HTR-8/SVneo (cell line): Measurements from ENCODE around the gene BABAM2.

Experiments
- DNase-seq: peaks from one replicate; pipeline ENCODE4 v3.0.0; 2011; ENCODE audit warnings: low spot score, mixed read lengths; ENCODE audit not compliant: insufficient read length
- FAIRE-seq: peaks from 2 replicates; lab custom pipeline; 2011; peaks lifted over from hg19 to GRCh38; lab: Jason Lieb, UNC

BABAM2 gene

DNA sequence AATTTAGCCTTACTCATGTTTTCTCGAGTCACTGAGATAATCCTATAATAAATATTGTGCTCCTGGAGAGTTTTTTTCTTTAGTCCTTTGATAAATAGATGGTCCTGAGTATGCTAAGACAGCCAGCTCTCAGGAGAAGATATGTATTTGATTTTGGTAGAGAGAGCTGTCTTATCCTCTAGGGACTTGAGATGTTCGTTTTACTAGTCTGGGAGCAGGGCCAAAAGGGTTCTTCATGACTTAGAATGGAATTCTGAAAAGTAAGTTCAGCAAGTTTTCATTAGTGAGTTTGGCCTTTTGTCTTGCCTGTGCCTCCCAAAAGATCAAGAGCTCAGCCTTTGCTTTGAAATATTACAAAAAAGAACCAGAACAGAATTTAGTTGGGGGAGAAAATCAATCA is 246.7 kb downstream of the BABAM2 start:
- DNase-seq (peak; percentile 27), FAIRE-seq (no peak)

GRCh38 chr2:28142386-28142785 is 251.9 kb downstream of the BABAM2 start:
- DNase-seq = no peak
- no peak for FAIRE-seq

GRCh38 chr2:28148000-28148399 is 257.5 kb downstream of the BABAM2 start:
- FAIRE-seq = peak; percentile 49
- DNase-seq = no peak

DNA sequence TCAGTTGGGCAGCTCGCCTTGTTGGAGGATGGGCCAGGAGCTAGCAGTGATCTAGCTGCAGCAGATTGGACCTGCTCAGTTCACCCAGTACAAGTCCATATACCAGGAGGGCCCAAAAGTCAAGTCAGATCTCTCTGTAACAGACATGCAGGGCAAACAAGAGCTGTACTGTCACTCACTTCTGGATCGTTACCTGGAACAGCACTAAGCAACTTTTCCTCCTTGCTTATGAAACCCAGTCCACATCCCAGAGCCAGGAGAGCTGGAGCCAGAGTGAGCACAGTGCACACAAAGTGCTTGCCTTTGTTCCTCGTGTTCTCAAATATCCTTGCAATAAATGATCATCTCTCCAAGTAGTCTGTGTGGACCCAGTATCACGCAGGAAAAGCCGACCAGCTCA is 258.0 kb downstream of the BABAM2 start:
- DNase-seq = no peak

DNA sequence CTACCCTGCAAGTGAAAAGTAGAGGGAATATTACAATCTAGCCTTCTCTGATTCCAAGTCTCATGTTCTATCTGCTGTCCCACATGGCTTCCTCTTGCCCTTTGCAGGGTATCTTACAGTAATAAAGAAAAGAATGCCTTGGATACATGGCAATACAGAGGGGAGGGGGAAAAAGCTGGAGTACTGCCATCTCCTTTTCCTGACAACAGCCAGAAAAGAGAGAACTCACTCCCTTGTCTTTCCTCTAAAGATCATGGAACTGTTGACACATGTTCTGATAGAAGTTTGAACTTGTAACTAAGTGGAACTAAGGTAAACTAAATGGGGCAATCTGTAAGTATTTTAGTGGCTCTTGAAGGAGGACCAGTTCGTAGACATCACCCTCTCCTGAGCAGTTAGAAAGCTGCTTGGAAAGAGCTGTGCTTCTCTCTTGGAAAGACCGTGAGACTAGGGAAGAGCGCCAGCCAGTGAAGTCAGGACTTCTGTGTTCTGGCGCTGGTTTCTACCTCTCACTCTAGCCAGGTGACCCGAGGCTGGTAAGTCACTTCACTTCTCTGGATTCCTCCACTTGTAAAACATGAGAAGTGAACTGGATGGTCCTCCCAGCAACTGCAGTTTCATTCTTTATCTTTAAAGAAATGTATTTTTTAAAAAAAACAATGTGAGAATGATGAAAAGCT is 259.8 kb downstream of the BABAM2 start:
- no peak for DNase-seq
- no peak for FAIRE-seq

More for the DNA sequence above, 258.0 kb downstream of the BABAM2 start:
- FAIRE-seq = no peak

- FAIRE-seq (no peak), DNase-seq (no peak)
Measured at GRCh38 chr2:28150994-28151393, 260.5 kb downstream of the BABAM2 start.

GRCh38 chr2:28152585-28153280 is 262.2 kb downstream of the BABAM2 start:
- FAIRE-seq (no peak), DNase-seq (no peak)

- FAIRE-seq (no peak), DNase-seq (no peak)
Measured at GRCh38 chr2:28153851-28154250, 263.3 kb downstream of the BABAM2 start.

- no peak for DNase-seq
- FAIRE-seq = no peak
Measured at GRCh38 chr2:28155086-28155485, 264.6 kb downstream of the BABAM2 start.

DNA sequence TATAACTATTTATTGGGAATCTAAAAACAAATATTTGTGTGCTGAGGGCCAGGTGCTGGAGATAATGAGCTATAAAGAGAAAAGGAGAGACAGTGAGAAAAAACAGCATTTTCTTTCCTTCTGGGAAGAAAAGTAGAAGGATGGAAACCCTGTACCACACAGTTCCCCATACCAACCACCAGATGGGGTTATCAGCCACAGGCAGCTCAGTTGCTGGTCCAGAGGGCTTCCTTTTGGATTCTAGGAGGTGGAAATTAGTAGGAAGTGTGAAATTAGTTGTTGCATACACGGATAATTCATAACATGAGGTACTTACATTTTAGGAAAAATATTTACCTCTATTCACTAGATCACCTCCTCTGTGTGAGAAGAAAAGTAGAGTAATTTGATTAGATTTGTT is 265.1 kb downstream of the BABAM2 start:
- FAIRE-seq = no peak
- no peak for DNase-seq

GRCh38 chr2:28158791-28159190 is 268.3 kb downstream of the BABAM2 start:
- no peak for FAIRE-seq

DNA sequence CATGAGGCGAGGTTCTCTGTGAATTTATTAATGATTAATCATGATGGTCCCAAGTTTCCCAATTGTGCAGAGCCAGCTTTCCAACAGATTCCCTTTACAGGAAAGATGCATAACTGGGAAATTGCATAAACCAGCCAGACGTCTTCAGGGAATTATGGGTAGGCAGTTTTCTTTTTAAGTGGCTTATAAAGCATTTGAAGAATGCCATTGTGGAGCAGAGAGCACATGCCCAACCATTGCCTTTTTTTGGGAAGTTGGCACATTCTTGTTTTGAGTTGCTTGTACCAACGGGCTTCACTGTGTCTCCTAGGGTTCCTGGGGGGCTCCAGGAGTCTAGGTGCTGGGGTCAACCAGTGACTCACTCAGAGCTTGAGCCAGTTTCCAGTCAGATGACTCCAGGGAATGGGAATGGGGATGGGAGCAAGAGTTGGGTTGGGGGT is 270.5 kb downstream of the BABAM2 start:
- FAIRE-seq (no peak), DNase-seq (peak; percentile 62)

More at GRCh38 chr2:28158791-28159190, 268.3 kb downstream of the BABAM2 start:
- DNase-seq = no peak

DNA sequence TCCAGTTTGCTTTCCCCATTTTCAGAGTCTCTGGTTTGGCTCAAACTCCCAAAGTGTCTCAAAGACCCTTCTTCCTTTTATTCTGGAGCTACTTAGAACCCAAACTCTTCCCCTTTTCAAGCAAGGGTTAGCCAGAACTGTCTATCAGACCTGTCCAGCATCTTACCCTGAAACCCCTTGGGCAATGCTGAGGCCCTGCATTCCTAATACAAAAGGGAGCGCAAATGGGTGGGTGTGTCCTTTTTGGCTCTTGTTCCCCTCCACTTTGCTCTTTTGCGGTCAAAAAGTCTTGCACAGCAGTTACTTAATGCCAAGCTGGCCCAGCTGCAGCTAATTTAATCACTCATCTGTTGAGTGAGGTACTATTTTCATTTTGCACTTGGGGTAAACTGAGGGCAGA is 270.9 kb downstream of the BABAM2 start:
- DNase-seq = no peak
- FAIRE-seq = no peak

GRCh38 chr2:28162564-28162963 is 272.0 kb downstream of the BABAM2 start:
- FAIRE-seq (no peak), DNase-seq (no peak)

DNA sequence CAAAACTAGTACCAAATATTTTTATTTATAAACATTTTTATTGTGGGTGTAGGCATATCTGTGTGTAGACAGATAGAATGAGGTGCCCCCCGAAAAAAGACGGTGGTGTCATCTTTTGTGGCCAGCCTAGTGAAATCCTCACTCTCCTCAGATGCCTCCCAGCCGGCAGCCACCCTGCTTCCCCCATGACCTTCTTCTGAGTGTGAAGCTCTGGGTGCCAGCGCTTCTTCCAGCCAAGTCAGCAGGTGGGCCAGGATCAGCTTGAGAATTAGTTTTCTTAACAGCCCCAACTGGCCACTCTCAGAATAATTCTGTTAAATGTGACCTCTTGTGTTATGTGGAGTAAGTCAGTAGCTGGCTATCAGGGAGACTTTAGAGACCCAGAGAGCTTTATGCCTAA is 272.5 kb downstream of the BABAM2 start:
- FAIRE-seq (no peak), DNase-seq (no peak)

DNA sequence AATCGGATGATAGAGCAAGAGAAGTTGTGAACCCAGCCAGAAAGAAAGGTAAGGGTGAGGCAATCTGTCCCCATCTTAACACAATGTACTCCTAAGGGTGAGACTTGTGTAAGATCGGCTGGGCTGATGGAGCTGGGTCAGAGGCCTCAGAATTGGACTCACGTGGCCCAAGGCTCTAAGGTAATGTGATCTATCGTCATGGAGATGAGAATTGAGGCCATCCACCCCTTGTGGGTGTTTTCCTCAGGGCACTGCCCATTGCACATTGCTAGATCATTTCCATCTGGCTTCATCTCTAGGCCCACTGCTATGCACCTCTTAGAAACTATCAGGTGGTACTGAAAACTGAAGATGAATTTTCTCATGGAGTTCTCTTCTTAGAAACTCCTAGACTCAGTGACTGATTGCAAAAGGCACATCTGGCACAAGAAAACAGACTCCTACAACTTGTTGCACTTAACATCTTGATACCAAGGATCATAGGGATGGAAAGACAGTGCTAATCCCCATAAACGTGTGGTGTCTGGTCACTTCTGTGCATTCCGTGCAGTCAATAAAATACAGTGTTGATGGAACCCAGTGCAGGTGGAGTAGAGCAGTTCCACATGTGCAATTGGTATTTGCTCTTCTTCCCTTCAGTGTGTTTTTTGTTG is 273.2 kb downstream of the BABAM2 start:
- FAIRE-seq = no peak

DNA sequence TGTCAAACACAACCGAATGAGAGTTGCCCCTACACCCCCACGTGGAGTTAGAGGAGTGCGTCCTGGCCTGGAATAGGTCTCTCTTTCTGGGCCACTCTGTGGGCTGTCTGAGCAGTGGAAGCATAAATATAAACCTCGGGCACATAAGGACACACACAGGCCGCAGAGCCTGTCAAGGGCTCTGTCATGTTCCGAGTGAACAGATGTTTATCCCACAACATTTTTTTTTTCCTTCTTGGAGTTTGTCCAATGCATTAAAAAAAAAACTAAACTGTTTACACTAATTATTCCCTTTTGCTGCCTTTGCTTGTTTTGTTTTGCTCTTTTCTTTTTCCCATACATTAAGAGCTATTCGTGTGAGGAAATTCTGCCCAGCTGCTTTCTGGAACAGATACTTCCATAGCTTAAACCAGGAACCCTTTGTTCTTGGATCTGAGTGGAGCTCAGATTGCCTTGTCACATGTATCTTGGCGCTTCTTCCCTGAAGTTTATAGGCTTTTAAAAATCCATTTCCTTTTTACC is 273.8 kb downstream of the BABAM2 start:
- DNase-seq = no peak
- no peak for FAIRE-seq

More for the DNA sequence above, 273.2 kb downstream of the BABAM2 start:
- no peak for DNase-seq

DNA sequence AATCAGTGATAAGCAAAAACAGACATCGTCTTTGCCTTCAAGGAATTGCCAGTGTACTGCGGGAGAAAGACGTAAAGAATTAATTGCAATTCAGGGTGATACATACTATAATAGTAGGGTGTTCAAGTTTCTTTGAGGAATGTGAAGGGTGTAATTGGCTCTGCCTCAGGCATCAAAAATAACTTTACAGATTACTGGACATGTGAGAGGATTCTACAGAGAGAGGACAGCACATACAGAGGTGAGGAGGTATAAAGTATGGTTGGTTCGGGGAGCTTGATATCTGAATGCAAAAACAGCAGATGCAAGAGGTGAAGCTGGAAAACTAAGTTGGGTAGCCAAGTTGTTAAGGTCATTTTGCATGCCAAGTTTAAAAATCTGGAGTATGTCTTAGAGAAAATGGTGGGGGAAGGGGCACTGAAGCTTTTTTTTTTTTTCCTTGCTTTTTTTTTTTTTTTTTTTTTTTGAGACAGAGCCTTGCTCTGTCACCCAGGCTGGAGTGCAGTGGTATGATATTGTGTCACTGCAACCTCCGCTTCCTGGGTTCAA is 274.6 kb downstream of the BABAM2 start:
- FAIRE-seq (peak; percentile 46), DNase-seq (no peak)

- FAIRE-seq (no peak), DNase-seq (no peak)
Measured at GRCh38 chr2:28166956-28167355, 276.4 kb downstream of the BABAM2 start.

GRCh38 chr2:28168376-28168775 is 277.8 kb downstream of the BABAM2 start:
- FAIRE-seq (no peak), DNase-seq (no peak)

DNA sequence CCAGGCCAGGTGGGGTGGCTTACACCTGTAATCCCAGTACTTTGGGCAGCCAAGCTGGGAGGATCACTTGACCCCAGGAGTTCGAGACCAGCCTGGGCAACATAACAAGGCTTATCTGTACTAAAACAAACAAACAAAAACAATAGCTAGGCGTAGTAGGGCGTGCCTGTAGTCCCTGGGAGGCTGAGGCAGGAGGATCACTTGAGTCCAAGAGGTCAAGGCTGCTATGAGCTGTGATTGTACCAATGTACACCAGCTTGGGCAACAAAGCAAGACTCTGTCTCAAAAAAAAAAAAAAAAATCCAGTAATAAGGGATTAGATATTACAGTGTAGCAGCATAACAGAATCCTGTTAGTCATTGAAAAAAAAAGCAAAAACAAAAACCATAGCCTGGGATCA is 279.0 kb downstream of the BABAM2 start:
- DNase-seq = no peak
- FAIRE-seq = no peak
